ENCODE measurements around the gene PCNX2. TPM values are rescaled to one million over a fixed set of nuclear protein-coding genes. Genes with fewer than 3 reads are reported as not detected.
A peak's percentile ranks its signal among the peaks of the same experiment; 100 is the strongest.

The PCNX2 gene
- total RNA-seq, 2 donors from 2014 or later: 8.4 to 23.2 TPM

- H3K27ac ChIP-seq: no peak overlapping the region
- H3K4me1 ChIP-seq (replicated peaks): no peaks in the 10 kb centered on the region
- no peak for DNase-seq (ENCODE audit: low spot score)
- WGBS: 43% methylated on average over 1 of the region's 1 CpG
- no peaks in the 10 kb centered on the region for H3K9me3 ChIP-seq
- intact Hi-C loops (cut with DNase I): loop anchor here (5.0 kb wide), 1 partner anchor 319 kb away; the partner anchor contains the start of gene SIPA1L2
- H3K27me3 ChIP-seq (replicated peaks; ENCODE audit: insufficient read depth): no peaks in the 10 kb centered on the region
- H3K4me3 ChIP-seq: no peak overlapping the region
- TF ChIP-seq CTCF (IDR thresholded peaks at IDR 0.05) (no peak), POLR2A (IDR thresholded peaks at IDR 0.05) (no peak), POLR2AphosphoS5 (IDR thresholded peaks at IDR 0.05) (no peak)
- no peaks in the 10 kb centered on the region for H3K36me3 ChIP-seq
These were observed 343.9 kb downstream of the PCNX2 start for GRCh38 chr1:232951605-232952004.

- Histone ChIP-seq H3K27ac (peak overlapping the region; percentile 76 to 79), H3K36me3 (no peaks in the 10 kb centered on the region), H3K4me1 (replicated peaks) (no peaks in the 10 kb centered on the region), H3K9me3 (no peaks in the 10 kb centered on the region), H3K27me3 (replicated peaks; ENCODE audit: insufficient read depth) (no peaks in the 10 kb centered on the region), H3K4me3 (peak overlapping the region; percentile 83)
- WGBS: 16% methylated on average over 5 of the region's 5 CpGs
- peak; percentile 9 for DNase-seq (ENCODE audit: low spot score)
- no peak for TF ChIP-seq POLR2AphosphoS5 (IDR thresholded peaks at IDR 0.05)
- TF ChIP-seq POLR2A (IDR thresholded peaks at IDR 0.05): no peak
- no peak for TF ChIP-seq CTCF (IDR thresholded peaks at IDR 0.05)
- intact Hi-C loops (cut with DNase I): loop anchor here (5.0 kb wide), 1 partner anchor 319 kb away; the partner anchor contains the start of gene SIPA1L2
These were observed 344.3 kb downstream of the PCNX2 start for GRCh38 chr1:232951180-232951579.

GRCh38 chr1:232950197-232951176 is 345.0 kb downstream of the PCNX2 start, which contains the start of gene NTPCR:
Gene NTPCR (plus strand): TSS chr1:232950611. CDS start chr1:232950711, 100 bp downstream.
- under 1% methylated on average over 53 of the region's 56 CpGs for WGBS
- DNase-seq (ENCODE audit: low spot score): peak; percentile 90
- Histone ChIP-seq H3K4me1 (replicated peaks) (no peaks in the 10 kb centered on the region), H3K27ac (peak within 1 kb of the TSS; percentile 76 to 79), H3K4me3 (peak within 1 kb of the TSS; percentile 83), H3K9me3 (no peaks in the 10 kb centered on the region), H3K27me3 (replicated peaks; ENCODE audit: insufficient read depth) (no peaks in the 10 kb centered on the region), H3K36me3 (no peaks in the 10 kb centered on the region)
- intact Hi-C loops (cut with DNase I): loop anchor here (5.0 kb wide), 1 partner anchor 318 kb away; the partner anchor contains the start of gene SIPA1L2
- TF ChIP-seq CTCF (IDR thresholded peaks at IDR 0.05) (peak in 2 of 4 experiments; percentile 30 to 36), POLR2A (IDR thresholded peaks at IDR 0.05) (peak; percentile 47), POLR2AphosphoS5 (IDR thresholded peaks at IDR 0.05) (peak; percentile 95)

GRCh38 chr1:232949636-232950196 is 345.8 kb downstream of the PCNX2 start:
- Histone ChIP-seq H3K9me3 (no peaks in the 10 kb centered on the region), H3K27me3 (replicated peaks; ENCODE audit: insufficient read depth) (no peaks in the 10 kb centered on the region), H3K4me1 (replicated peaks) (no peaks in the 10 kb centered on the region), H3K27ac (peak overlapping the region; percentile 76 to 79), H3K36me3 (no peaks in the 10 kb centered on the region), H3K4me3 (peak overlapping the region; percentile 83)
- TF ChIP-seq POLR2AphosphoS5 (IDR thresholded peaks at IDR 0.05) (no peak), POLR2A (IDR thresholded peaks at IDR 0.05) (no peak), CTCF (IDR thresholded peaks at IDR 0.05) (no peak)
- DNase-seq (ENCODE audit: low spot score): no peak
- intact Hi-C loops (cut with DNase I): loop anchor here (5.0 kb wide), 1 partner anchor 317 kb away; the partner anchor contains the start of gene SIPA1L2
- 88% methylated on average over 5 of the region's 5 CpGs for WGBS

Measured in prostate gland (tissue), 2 donors.